ENCODE measurements around the gene FIBCD1. TPM values are rescaled to one million over a fixed set of nuclear protein-coding genes. Genes with fewer than 3 reads are reported as not detected.

FIBCD1 gene
- total RNA-seq, 1 donor from 2014 or later: 0.29 TPM

- H3K4me3 ChIP-seq (ENCODE audit: low read depth, low read length): no peak overlapping the region
- TF ChIP-seq CTCF (conservative IDR thresholded peaks at IDR 0.05; ENCODE audit: low read depth, low read length): no peak
- DNase-seq (ENCODE audit: low read depth): no peak
Observed at GRCh38 chr9:130904070-130905044, 34.7 kb downstream of the FIBCD1 start.

- no peak for DNase-seq (ENCODE audit: low read depth)
- no peak overlapping the region for H3K4me3 ChIP-seq (ENCODE audit: low read depth, low read length)
- no peak for TF ChIP-seq CTCF (conservative IDR thresholded peaks at IDR 0.05; ENCODE audit: low read depth, low read length)
Observed at GRCh38 chr9:130903194-130904069, 35.6 kb downstream of the FIBCD1 start.

GRCh38 chr9:130902204-130903185 is 36.6 kb downstream of the FIBCD1 start:
- H3K4me3 ChIP-seq (ENCODE audit: low read depth, low read length): no peak overlapping the region
- no peak for DNase-seq (ENCODE audit: low read depth)
- TF ChIP-seq CTCF (conservative IDR thresholded peaks at IDR 0.05; ENCODE audit: low read depth, low read length): no peak

- DNase-seq (ENCODE audit: low read depth): no peak
- no peak overlapping the region for H3K4me3 ChIP-seq (ENCODE audit: low read depth, low read length)
Observed at GRCh38 chr9:130901498-130902203, 37.4 kb downstream of the FIBCD1 start.

GRCh38 chr9:130900701-130901497 is 38.1 kb downstream of the FIBCD1 start:
- TF ChIP-seq CTCF (conservative IDR thresholded peaks at IDR 0.05; ENCODE audit: low read depth, low read length): no peak
- no peak overlapping the region for H3K4me3 ChIP-seq (ENCODE audit: low read depth, low read length)
- DNase-seq (ENCODE audit: low read depth): no peak

More at GRCh38 chr9:130901498-130902203, 37.4 kb downstream of the FIBCD1 start:
- no peak for TF ChIP-seq CTCF (conservative IDR thresholded peaks at IDR 0.05; ENCODE audit: low read depth, low read length)
